ENCODE results near the gene PTPN4.

The PTPN4 gene

GRCh38 chr2:119764832-119765231, 5.1 kb downstream of the PTPN4 start:
- Histone ChIP-seq H3K4me1 (no peaks in the 10 kb centered on the region), H3K4me3 (ENCODE audit: low read depth, low read length) (no peak overlapping the region), H3K9me3 (no peaks in the 10 kb centered on the region), H3K36me3 (no peaks in the 10 kb centered on the region), H3K27me3 (no peaks in the 10 kb centered on the region)
- no peak for DNase-seq
- TF ChIP-seq CTCF (IDR thresholded peaks at IDR 0.05; ENCODE audit: low read depth, low read length) = no peak

GRCh38 chr2:119765433-119766002, 5.8 kb downstream of the PTPN4 start:
- no peak for DNase-seq
- Histone ChIP-seq H3K9me3 (no peaks in the 10 kb centered on the region), H3K4me3 (ENCODE audit: low read depth, low read length) (no peak overlapping the region), H3K36me3 (no peaks in the 10 kb centered on the region), H3K4me1 (no peaks in the 10 kb centered on the region), H3K27me3 (no peaks in the 10 kb centered on the region)
- TF ChIP-seq CTCF (IDR thresholded peaks at IDR 0.05; ENCODE audit: low read depth, low read length) = no peak

- Histone ChIP-seq H3K27me3 (no peaks in the 10 kb centered on the region), H3K4me1 (no peaks in the 10 kb centered on the region), H3K9me3 (no peaks in the 10 kb centered on the region), H3K36me3 (no peaks in the 10 kb centered on the region), H3K4me3 (ENCODE audit: low read depth, low read length) (no peak overlapping the region)
- TF ChIP-seq CTCF (IDR thresholded peaks at IDR 0.05; ENCODE audit: low read depth, low read length) = no peak
- DNase-seq = no peak
Measured at GRCh38 chr2:119766944-119767343, 7.2 kb downstream of the PTPN4 start.

GRCh38 chr2:119768742-119769141, 9.0 kb downstream of the PTPN4 start:
- no peaks in the 10 kb centered on the region for H3K9me3 ChIP-seq
- no peaks in the 10 kb centered on the region for H3K36me3 ChIP-seq
- H3K27me3 ChIP-seq = no peaks in the 10 kb centered on the region
- no peaks in the 10 kb centered on the region for H3K4me1 ChIP-seq
- H3K4me3 ChIP-seq (ENCODE audit: low read depth, low read length) = no peak overlapping the region
- no peak for DNase-seq
- TF ChIP-seq CTCF (IDR thresholded peaks at IDR 0.05; ENCODE audit: low read depth, low read length) = no peak

- TF ChIP-seq CTCF (IDR thresholded peaks at IDR 0.05; ENCODE audit: low read depth, low read length) = no peak
- Histone ChIP-seq H3K27me3 (no peaks in the 10 kb centered on the region), H3K4me3 (ENCODE audit: low read depth, low read length) (no peak overlapping the region), H3K36me3 (no peaks in the 10 kb centered on the region), H3K9me3 (no peaks in the 10 kb centered on the region), H3K4me1 (no peaks in the 10 kb centered on the region)
- no peak for DNase-seq
Measured at GRCh38 chr2:119769645-119770044, 9.9 kb downstream of the PTPN4 start.

- Histone ChIP-seq H3K4me1 (no peaks in the 10 kb centered on the region), H3K9me3 (no peaks in the 10 kb centered on the region), H3K36me3 (no peaks in the 10 kb centered on the region), H3K4me3 (ENCODE audit: low read depth, low read length) (no peak overlapping the region), H3K27me3 (no peaks in the 10 kb centered on the region)
- TF ChIP-seq CTCF (IDR thresholded peaks at IDR 0.05; ENCODE audit: low read depth, low read length) = no peak
- DNase-seq = no peak
Measured at GRCh38 chr2:119771331-119771730, 11.6 kb downstream of the PTPN4 start.

Measured in BE2C (cell line).